HepG2 (cell line): Measurements from ENCODE around the gene ZNF213. TPM values are rescaled to one million over a fixed set of nuclear protein-coding genes. Genes with fewer than 3 reads are reported as not detected.

Source experiments
- AKNA ChIP-seq: sonication (generic); formaldehyde crosslinking; IDR thresholded peaks from 2 replicates; pipeline ENCODE4 v1.4.0; 2020; ENCODE audit warnings: missing genetic modification reagents, borderline replicate concordance
- ASH2L ChIP-seq: fragments of 300-600, 200-600 bp; sonication (generic); IDR thresholded peaks from 2 replicates; pipeline ENCODE4 v1.7.0; 2017; ENCODE audit warnings: low read depth, mild to moderate bottlenecking, moderate library complexity, mixed read lengths, low read length; ENCODE audit not compliant: insufficient read length
- CREBL2 ChIP-seq: sonication (generic); formaldehyde crosslinking; IDR thresholded peaks from 2 replicates; pipeline ENCODE4 v1.8.1; 2023; ENCODE audit warnings: missing genetic modification reagents, mild to moderate bottlenecking, borderline replicate concordance
- CREM ChIP-seq, 2 experiments: sonication (generic) in 1 of 2; formaldehyde crosslinking in 1 of 2; IDR thresholded peaks; 2 replicates each; pipeline versions ENCODE4 v1.4.0 to v1.6.1; 2016 to 2020; ENCODE audit warnings: antibody characterized with exemption in 1 of 2, mild to moderate bottlenecking in 1 of 2, missing genetic modification reagents in 1 of 2
- HDAC1 ChIP-seq: sonication (generic); formaldehyde crosslinking; IDR thresholded peaks from 2 replicates; pipeline ENCODE4 v1.5.1; 2020; ENCODE audit warnings: mild to moderate bottlenecking, missing genetic modification reagents
- MLLT10 ChIP-seq: sonication (generic); formaldehyde crosslinking; IDR thresholded peaks from 2 replicates; pipeline ENCODE4 v1.4.0; 2020; ENCODE audit warnings: missing genetic modification reagents
- MYC ChIP-seq: sonication (generic); formaldehyde crosslinking; IDR thresholded peaks from 2 replicates; pipeline ENCODE4 v1.9.0; 2021; ENCODE audit warnings: missing genetic modification reagents, borderline replicate concordance
- NCOA1 ChIP-seq: sonication (generic); formaldehyde crosslinking; IDR thresholded peaks from 2 replicates; pipeline ENCODE4 v1.9.0; 2021; ENCODE audit warnings: missing genetic modification reagents
- NFRKB ChIP-seq: fragments of 450-650 bp; IDR thresholded peaks from 2 replicates; pipeline ENCODE4 v1.6.1; 2017
- PAX8 ChIP-seq: sonication (generic); formaldehyde crosslinking; IDR thresholded peaks from 2 replicates; pipeline ENCODE4 v1.8.0; 2022; ENCODE audit warnings: mild to moderate bottlenecking, missing genetic modification reagents, borderline replicate concordance
- POGZ ChIP-seq: sonication (generic); formaldehyde crosslinking; IDR thresholded peaks from 2 replicates; pipeline ENCODE4 v1.4.0; 2020; ENCODE audit warnings: mild to moderate bottlenecking, missing genetic modification reagents
- RARG ChIP-seq: sonication (generic); formaldehyde crosslinking; IDR thresholded peaks from 2 replicates; pipeline ENCODE4 v1.4.0; 2020; ENCODE audit warnings: low read depth, mild to moderate bottlenecking, missing genetic modification reagents
- SP1 ChIP-seq, 2 experiments: fragments of 450-650 bp in 1 of 2; sonication (generic) in 1 of 2; formaldehyde crosslinking in 1 of 2; IDR thresholded peaks; 2 replicates each; pipeline versions ENCODE4 v1.4.0 to v1.6.1; 2016 to 2020; ENCODE audit warnings: missing genetic modification reagents in 1 of 2
- ZNF513 ChIP-seq: sonication (generic); formaldehyde crosslinking; conservative IDR thresholded peaks from 2 replicates; pipeline ENCODE4 v1.5.0; 2020; ENCODE audit warnings: missing genetic modification reagents
- ZNF674 ChIP-seq: sonication (generic); formaldehyde crosslinking; IDR thresholded peaks from 2 replicates; pipeline ENCODE4 v1.5.0; 2020; ENCODE audit warnings: low read depth, mild to moderate bottlenecking, missing genetic modification reagents
- ZNF772 ChIP-seq: sonication (generic); formaldehyde crosslinking; IDR thresholded peaks from 2 replicates; pipeline ENCODE4 v1.5.0; 2020; ENCODE audit warnings: mild to moderate bottlenecking, missing genetic modification reagents
- polyA plus RNA-seq, 8 experiments: library from polyadenylated mRNA; depleted of rRNA in 3 of 8; stranded (reverse) in 7 of 8; unstranded in 1 of 8; fragments of >200 nt; fragmentation: Illumina TruSeq in 4 of 8; extraction: Trizol in 4 of 8; gene quantifications; 2 replicates each; pipeline versions ENCODE4 v1.2.1 to v1.2.3, GENCODE V29; 2011 to 2016; ENCODE audit warnings: low read depth in 4 of 8, missing spikeins in 1 of 8, mixed read lengths in 1 of 8; ENCODE audit not compliant: insufficient read depth in 1 of 8
- total RNA-seq, 5 experiments: library from RNA; depleted of rRNA; stranded (reverse); fragments of >200 nt; fragmentation: Illumina TruSeq; extraction: Trizol; gene quantifications; 2 replicates each; pipeline ENCODE4 v1.2.3, GENCODE V29; 2016; ENCODE audit warnings: low read depth in 1 of 5
- TF ChIP-seq, protein P1 (sequence below): IDR thresholded peaks from 2 replicates; pipeline ENCODE4 v1.6.1; 2016; ENCODE audit warnings: missing biosample characterization, missing genetic modification reagents, low read depth
- TF ChIP-seq, protein P2 (sequence below): sonication (generic); formaldehyde crosslinking; IDR thresholded peaks from 2 replicates; pipeline ENCODE4 v1.9.0; 2021; ENCODE audit warnings: missing genetic modification reagents, borderline replicate concordance

ZNF213 gene
- total and polyA plus RNA-seq, 2 of the 13 experiments (the other 11 are each of a cell fraction or from before 2014, with no cell fraction given), result 0.59 to 0.97 TPM

DNA sequence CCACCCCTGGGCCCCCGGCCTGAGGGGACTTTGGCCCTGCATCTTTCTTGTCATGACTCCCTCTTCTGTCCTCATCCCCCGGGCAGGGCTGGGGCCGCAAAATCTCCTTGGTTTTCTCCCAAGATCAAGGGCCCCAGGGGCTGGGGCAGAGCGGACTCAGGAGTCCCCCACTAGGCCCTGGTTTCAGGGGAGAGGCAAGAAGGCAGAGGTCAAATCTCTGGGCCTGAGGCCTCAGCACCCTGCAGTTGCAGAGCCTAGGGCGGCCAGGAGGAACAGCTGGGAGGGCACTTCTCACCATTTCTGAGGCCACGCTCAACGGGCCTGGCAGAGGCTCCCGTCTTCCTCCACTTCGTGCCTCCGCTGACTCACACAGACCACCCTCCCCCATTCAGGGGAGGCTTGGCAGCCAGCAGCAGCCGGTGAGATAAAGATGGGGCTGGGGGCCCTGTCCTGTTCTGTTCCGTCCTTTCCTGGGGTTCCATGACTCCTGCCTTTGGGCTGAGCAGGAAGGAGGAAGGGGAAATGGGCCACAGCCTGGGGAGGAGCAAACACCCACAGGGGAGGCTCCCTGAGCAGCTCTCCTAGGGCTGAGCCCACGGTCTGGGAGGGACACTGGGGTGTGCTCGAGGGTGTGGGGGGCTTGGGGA is 48.1 kb upstream of the ZNF213 start (continued):
- TF ChIP-seq ZNF513 (CRISPR knock-in tag) (no peak), NCOA1 (CRISPR knock-in tag) (no peak), AKNA (peak; percentile 69; the same call in 1 of the 2 replicates), MLLT10 (no peak), HDAC1 (CRISPR knock-in tag) (no peak; the same call in 1 of the 2 replicates), RARG (CRISPR knock-in tag) (peak; percentile 67; the same call in 1 of the 2 replicates), ASH2L (peak; percentile 79), PAX8 (CRISPR knock-in tag) (peak; percentile 74; the same call in 1 of the 2 replicates), CREM (IDR thresholded peaks at IDR 0.05) (no peak), CREM (CRISPR knock-in tag; IDR thresholded peaks at IDR 0.05) (no peak), MYC (CRISPR knock-in tag) (0 out of 2 replicates have a peak, but pooled peaks have one; percentile 31), ZNF674 (CRISPR knock-in tag) (no peak), SP1 (IDR thresholded peaks at IDR 0.05) (no peak), SP1 (CRISPR knock-in tag; IDR thresholded peaks at IDR 0.05) (no peak), CREBL2 (CRISPR knock-in tag) (no peak), ZNF772 (CRISPR knock-in tag) (peak; percentile 59; the same call in 1 of the 2 replicates), NFRKB (no peak), POGZ (0 out of 2 replicates have a peak, but pooled peaks have one; percentile 5)
- TF ChIP-seq, protein P1, sequence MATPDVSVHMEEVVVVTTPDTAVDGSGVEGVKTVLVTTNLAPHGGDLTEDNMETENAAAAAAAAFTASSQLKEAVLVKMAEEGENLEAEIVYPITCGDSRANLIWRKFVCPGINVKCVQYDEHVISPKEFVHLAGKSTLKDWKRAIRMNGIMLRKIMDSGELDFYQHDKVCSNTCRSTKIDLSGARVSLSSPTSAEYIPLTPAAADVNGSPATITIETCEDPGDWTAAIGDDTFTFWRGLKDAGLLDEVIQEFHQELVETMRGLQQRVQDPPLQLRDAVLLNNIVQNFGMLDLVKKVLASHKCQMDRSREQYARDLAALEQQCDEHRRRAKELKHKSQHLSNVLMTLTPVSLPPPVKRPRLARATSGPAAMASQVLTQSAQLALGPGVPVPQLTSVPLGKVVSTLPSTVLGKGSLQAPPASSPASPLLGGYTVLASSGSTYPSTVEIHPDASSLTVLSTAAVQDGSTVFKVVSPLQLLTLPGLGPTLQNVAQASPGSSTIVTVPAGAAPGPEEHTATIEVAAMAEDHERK, result no peak
- TF ChIP-seq, protein P2, sequence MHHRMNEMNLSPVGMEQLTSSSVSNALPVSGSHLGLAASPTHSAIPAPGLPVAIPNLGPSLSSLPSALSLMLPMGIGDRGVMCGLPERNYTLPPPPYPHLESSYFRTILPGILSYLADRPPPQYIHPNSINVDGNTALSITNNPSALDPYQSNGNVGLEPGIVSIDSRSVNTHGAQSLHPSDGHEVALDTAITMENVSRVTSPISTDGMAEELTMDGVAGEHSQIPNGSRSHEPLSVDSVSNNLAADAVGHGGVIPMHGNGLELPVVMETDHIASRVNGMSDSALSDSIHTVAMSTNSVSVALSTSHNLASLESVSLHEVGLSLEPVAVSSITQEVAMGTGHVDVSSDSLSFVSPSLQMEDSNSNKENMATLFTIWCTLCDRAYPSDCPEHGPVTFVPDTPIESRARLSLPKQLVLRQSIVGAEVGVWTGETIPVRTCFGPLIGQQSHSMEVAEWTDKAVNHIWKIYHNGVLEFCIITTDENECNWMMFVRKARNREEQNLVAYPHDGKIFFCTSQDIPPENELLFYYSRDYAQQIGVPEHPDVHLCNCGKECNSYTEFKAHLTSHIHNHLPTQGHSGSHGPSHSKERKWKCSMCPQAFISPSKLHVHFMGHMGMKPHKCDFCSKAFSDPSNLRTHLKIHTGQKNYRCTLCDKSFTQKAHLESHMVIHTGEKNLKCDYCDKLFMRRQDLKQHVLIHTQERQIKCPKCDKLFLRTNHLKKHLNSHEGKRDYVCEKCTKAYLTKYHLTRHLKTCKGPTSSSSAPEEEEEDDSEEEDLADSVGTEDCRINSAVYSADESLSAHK (CRISPR knock-in tag), result no peak
